Psoas muscle (tissue), 8 donors: ENCODE data around the gene CAMTA1. TPM values are rescaled to one million over a fixed set of nuclear protein-coding genes. Genes with fewer than 3 reads are reported as not detected.

ENCODE experiments used
- ATAC-seq, 4 donors: fragments of 200-7000 bp; cut with Tn5 transposase; one replicate each; pipeline ENCODE4 v1.9.1; 2020; ENCODE audit warnings: moderate library complexity in 3 of 4, mild to moderate bottlenecking in 2 of 4
- DNase-seq, 2 donors: peaks; one replicate each; pipeline ENCODE4 v3.0.0-alpha.2; 2020
- H3K27ac ChIP-seq: fragments of 200-600 bp; one replicate; pipeline ENCODE4 v1.8.0; 2022
- H3K27me3 ChIP-seq, 3 donors: fragments of 200-600 bp in 1 of 3; one replicate each; pipeline versions ENCODE4 v1.6.1 to v1.8.0; 2013 to 2022; ENCODE audit warnings: low read length in 2 of 3, mild to moderate bottlenecking in 2 of 3, moderate library complexity in 1 of 3; ENCODE audit not compliant: insufficient read depth in 3 of 3
- H3K36me3 ChIP-seq, 2 donors: fragments of 200-600 bp in 1 of 2; one replicate each; pipeline versions ENCODE4 v1.6.1 to v1.8.0; 2013 to 2022; ENCODE audit warnings: low read depth in 1 of 2, mild to moderate bottlenecking in 1 of 2, moderate library complexity in 1 of 2; ENCODE audit not compliant: insufficient read depth in 1 of 2
- H3K4me1 ChIP-seq: fragments of 200-600 bp; one replicate; pipeline ENCODE4 v1.8.0; 2022
- H3K4me3 ChIP-seq: fragments of 200-600 bp; one replicate; pipeline ENCODE4 v1.8.0; 2022; ENCODE audit warnings: mild to moderate bottlenecking
- H3K9me3 ChIP-seq: fragments of 200-600 bp; one replicate; pipeline ENCODE4 v1.8.0; 2022
- WGBS, 3 donors: extraction: QIAGEN DNeasy Blood & Tissue Kit; methylation state at CpG; one replicate each; pipeline versions ENCODE4 v1.1.6 to v1.1.7; 2013; 5-methylcytosine and 5-hydroxymethylcytosine counted together
- intact Hi-C, 2 donors: fragments of 100-400 bp; cut with DNase I; formaldehyde crosslinking; loops; one replicate each; pipeline versions ENCODE4 v1.11.0 to v1.14.2; 2022
- polyA plus RNA-seq, 3 donors: library from polyadenylated mRNA; stranded (reverse); fragments of 200-250 nt; gene quantifications; one replicate each; pipeline ENCODE4 v1.2.3, GENCODE V29; 2013
- total RNA-seq, 4 donors: library from RNA; stranded (reverse); fragmentation: NEBNext Ultra II Directional in 2 of 4; extraction: Animal tissue kit (Norgen Biotek cat#: 25700) in 2 of 4; gene quantifications; one replicate each; pipeline versions ENCODE4 v1.2.1 to v1.2.4, GENCODE V29; 2021 to 2023
- TF ChIP-seq, protein P1 (sequence below): fragments of 200-600 bp; IDR thresholded peaks from one replicate; pipeline ENCODE4 v1.8.0; 2022; ENCODE audit warnings: antibody characterized with exemption
- donor health status: healthy with polysubstance abuse.
- donor health status: DM: no; HTN: no; CAD: no; lungs with moderate emphysema.
- donor health status: Bipolar disorder and iron deficiency.
- donor health status: healthy.
- donor health status: DM: yes; HTN: yes; CAD: no.
- donor health status: DM: no; HTN: no; CAD: no.
- donor health status: DM: no; HTN: no; CAD: no.
- donor health status: DM: yes; HTN: yes; CAD: no.

The CAMTA1 gene
- total and polyA plus RNA-seq, 7 donors = 64.6 to 206 (median 76.5) TPM

DNA sequence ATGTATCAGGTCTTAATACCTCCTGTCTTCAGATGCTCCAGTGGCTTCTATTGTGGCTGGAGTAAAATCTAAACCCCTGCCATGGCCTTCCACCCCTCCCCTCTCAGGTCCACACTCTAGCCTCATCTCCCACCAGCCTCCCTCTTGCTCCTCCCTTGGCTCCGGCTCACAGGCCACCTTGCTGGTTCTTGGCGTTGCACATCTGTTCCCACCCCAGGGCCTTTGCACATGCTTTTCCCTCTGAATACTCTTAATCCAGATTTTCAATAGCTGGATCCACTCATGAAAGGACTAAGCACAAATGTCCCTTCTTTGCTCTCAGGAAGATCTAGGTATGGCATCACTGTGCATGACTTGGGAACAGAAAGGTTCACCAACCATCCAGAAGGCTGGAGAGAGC lies 570.4 kb downstream of the CAMTA1 start:
- DNase-seq (no peak), ATAC-seq (no peak)
- 93 to 100% (median 97%) methylated on average over 2 of the region's 2 CpGs for WGBS, 3 donors
- TF ChIP-seq, protein P1, sequence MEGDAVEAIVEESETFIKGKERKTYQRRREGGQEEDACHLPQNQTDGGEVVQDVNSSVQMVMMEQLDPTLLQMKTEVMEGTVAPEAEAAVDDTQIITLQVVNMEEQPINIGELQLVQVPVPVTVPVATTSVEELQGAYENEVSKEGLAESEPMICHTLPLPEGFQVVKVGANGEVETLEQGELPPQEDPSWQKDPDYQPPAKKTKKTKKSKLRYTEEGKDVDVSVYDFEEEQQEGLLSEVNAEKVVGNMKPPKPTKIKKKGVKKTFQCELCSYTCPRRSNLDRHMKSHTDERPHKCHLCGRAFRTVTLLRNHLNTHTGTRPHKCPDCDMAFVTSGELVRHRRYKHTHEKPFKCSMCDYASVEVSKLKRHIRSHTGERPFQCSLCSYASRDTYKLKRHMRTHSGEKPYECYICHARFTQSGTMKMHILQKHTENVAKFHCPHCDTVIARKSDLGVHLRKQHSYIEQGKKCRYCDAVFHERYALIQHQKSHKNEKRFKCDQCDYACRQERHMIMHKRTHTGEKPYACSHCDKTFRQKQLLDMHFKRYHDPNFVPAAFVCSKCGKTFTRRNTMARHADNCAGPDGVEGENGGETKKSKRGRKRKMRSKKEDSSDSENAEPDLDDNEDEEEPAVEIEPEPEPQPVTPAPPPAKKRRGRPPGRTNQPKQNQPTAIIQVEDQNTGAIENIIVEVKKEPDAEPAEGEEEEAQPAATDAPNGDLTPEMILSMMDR = no peak
- no peaks in the 10 kb centered on the region for H3K4me1 ChIP-seq
- no peak overlapping the region for H3K4me3 ChIP-seq
- intact Hi-C loops = no loop called here
- H3K9me3 ChIP-seq = no peaks in the 10 kb centered on the region
- no peak overlapping the region for H3K27ac ChIP-seq
- H3K36me3 ChIP-seq = no peaks in the 10 kb centered on the region
- no peaks in the 10 kb centered on the region for H3K27me3 ChIP-seq

DNA sequence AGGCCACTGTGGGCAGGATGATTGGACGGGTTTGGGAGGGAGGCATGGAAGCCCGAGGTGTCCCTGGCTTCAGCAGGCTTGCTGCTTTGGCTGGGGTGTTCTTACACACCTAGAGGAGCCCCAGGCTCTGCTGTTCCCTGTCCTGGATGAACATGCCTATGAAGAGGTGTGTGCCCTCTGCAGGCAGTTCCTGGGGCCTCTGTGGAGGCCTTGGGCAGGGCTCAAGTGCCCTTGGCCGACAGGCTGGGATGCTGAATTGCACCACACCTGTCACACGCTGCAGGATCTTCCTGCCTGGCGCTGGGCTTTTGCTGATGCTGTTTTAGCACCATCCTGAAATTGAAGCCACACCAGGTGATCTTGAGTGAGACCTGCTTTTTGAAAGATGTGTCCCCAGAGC lies 570.8 kb downstream of the CAMTA1 start:
- Histone ChIP-seq H3K27ac (no peak overlapping the region), H3K4me1 (no peaks in the 10 kb centered on the region), H3K4me3 (no peak overlapping the region), H3K9me3 (no peaks in the 10 kb centered on the region), H3K27me3 (no peaks in the 10 kb centered on the region), H3K36me3 (no peaks in the 10 kb centered on the region)
- 81 to 85% (median 83%) methylated on average over 5 of the region's 5 CpGs for WGBS, 3 donors
- TF ChIP-seq, protein P1 = no peak
- DNase-seq (no peak), ATAC-seq (no peak)
- intact Hi-C loops = no loop called here

DNA sequence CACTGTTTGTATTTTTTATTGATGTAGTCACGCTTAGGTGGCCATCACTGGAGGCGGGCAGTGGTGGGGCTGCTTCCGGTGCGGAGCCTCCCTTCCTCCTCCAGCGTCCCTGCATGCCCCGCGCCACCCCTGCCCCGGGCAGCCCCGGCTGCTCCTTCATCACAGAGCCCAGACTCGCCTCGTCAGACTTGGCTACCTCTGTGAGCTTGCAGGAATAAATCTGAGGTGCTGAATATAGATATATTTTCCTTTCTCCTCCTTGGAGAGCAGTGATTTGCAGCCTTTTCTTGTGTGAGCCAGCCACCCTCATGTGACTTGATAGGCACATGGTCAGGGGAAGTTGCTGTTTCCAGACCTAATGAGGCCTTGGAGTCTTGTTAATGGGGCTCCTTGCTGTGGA lies 573.2 kb downstream of the CAMTA1 start:
- no peaks in the 10 kb centered on the region for H3K9me3 ChIP-seq
- H3K27ac ChIP-seq = no peak overlapping the region
- TF ChIP-seq, protein P1 = no peak
- H3K36me3 ChIP-seq = no peaks in the 10 kb centered on the region
- no peak overlapping the region for H3K4me3 ChIP-seq
- 76 to 83% (median 80%) methylated on average over 11 of the region's 11 CpGs for WGBS, 3 donors
- ATAC-seq (no peak), DNase-seq (no peak)
- no peaks in the 10 kb centered on the region for H3K27me3 ChIP-seq
- no peaks in the 10 kb centered on the region for H3K4me1 ChIP-seq
- intact Hi-C loops = no loop called here

DNA sequence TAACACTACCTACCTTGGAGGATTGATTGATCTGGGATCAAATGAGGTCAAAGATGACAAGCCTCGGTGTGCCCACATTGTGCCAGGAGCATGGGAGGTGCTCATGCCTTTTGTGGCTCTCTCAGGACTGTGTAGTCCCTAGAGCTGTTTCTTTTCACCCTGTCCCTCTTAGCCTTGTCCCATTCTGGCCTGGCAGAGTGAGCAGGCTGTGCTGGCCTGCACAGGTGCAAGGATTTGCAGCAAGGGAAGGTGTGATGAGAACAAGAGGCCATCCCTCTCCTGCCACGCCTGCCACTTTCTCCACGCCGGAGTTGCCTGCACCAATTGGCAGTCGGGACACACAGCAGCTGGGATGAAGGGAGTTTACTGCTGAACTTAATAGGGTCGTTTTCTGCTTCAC lies 575.3 kb downstream of the CAMTA1 start:
- no peaks in the 10 kb centered on the region for H3K9me3 ChIP-seq
- H3K4me1 ChIP-seq = peaks cover 3% of the 10 kb centered on the region
- intact Hi-C loops = no loop called here
- H3K36me3 ChIP-seq = no peaks in the 10 kb centered on the region
- no peaks in the 10 kb centered on the region for H3K27me3 ChIP-seq
- no peak overlapping the region for H3K27ac ChIP-seq
- ATAC-seq (no peak), DNase-seq (no peak)
- no peak overlapping the region for H3K4me3 ChIP-seq
- 52 to 57% (median 52%) methylated on average over 6 of the region's 6 CpGs for WGBS, 3 donors
- TF ChIP-seq, protein P1 = no peak

DNA sequence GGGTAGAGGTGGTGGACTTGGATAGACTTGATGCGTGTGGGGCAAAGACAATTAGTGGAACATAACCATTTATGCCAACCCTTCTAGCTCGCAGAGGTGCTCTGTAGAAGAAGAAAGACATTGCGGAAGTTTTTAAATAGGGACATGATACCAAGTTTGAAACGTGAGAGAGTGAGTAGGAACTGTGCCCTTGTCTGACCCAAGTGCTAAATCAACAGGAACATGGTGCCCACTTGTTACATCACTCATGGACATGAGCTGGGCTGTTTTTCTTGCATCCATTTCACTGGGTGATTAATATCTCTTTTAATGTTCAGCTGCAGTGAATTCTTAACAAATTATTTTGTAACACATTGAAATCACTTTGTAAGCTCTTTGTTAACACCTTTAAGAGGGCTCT lies 577.7 kb downstream of the CAMTA1 start:
- Histone ChIP-seq H3K9me3 (no peaks in the 10 kb centered on the region), H3K4me3 (no peak overlapping the region), H3K4me1 (peaks cover 9% of the 10 kb centered on the region), H3K27me3 (no peaks in the 10 kb centered on the region), H3K36me3 (no peaks in the 10 kb centered on the region), H3K27ac (peak overlapping the region; percentile 60)
- TF ChIP-seq, protein P1 = no peak
- peak; percentile 33 to 91 (median 81) for ATAC-seq
- WGBS, 3 donors = 44 to 51% (median 50%) methylated on average over 4 of the region's 4 CpGs
- intact Hi-C loops = no loop called here
- no peak for DNase-seq
